GM21529 (cell line): ENCODE measurements around the gene WBP1.
A peak's percentile ranks its signal among the peaks of the same experiment; 100 is the strongest.
"Not testable (repeated sequence)": the region's sequence is repeated elsewhere in the genome, so short reads cannot be mapped to it uniquely, and the experiment has no call there.

Source experiments
- ATAC-seq: cut with Tn5 transposase; IDR thresholded peaks from one replicate; pipeline ENCODE4 v1.9.1; 2021; ENCODE audit not compliant: unreplicated experiment

WBP1 gene

DNA sequence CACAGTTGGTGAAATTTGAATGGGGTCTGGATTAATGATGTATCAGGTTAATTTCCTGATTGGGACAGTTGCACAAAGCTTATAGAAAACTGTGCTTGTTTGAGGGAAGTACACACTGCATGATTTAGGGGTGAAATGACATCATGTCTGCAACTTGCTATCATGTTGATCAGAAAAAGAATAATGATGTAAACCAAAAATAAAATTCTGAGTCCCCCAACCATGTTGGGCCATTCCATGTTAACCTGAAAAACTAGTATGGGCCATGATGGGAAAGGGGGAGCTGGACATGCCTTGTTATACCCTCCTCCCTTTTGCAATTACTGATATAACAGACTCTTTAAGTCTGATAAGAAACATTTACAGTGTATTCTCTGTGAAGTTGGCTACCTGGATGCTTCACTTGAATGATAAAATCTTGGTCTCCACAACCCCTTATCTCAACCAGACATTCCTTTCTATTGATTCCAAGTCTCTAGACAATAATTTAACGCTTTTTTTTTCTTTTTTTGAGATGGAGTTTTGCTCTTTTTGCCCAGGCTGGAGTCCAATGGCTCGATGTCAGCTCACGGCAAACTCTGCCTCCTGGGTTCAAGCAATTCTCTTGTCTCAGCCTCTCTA lies 7.6 kb upstream of the WBP1 start:
- no peak for ATAC-seq

DNA sequence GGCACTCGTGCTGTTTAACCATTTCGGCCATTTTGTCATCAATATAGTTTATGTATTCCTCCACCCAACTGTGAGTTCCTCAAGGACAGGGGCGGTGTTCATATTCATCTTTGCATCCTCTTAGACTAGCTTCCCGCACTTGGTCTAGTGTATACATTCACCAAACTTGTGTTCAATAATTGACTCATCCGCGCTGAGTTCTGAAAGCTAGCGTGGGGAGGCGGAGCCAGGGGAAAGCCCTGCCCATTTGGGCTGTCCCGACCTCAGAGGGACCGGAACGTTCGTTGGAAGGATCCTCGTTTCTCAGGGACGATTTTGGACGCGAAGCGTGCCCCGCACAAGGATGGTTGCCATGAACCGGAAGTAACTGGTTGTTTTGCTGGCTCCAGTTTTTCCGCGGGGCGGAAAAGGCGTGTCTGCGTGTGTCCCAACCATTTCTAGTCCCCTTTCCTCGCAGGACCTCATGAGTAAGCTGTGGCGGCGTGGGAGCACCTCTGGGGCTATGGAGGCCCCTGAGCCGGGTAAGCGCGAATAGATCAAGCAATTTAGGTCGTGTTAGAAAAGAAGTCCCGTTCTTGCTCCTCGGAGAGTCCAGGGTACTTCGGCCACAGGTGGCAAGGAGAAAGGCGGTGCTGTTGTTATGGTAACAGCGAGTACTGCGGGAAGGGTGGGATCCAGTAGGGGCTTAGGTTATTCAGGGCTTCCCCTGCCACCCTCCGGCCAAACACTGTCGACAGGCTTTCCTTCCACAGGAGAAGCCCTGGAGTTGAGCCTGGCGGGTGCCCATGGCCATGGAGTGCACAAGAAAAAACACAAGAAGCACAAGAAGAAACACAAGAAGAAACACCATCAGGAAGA lies 3.4 kb upstream of the WBP1 start, which contains the start of gene INO80B:
Gene INO80B, plus strand, starts transcription at position 434 of the 858 bp plus-strand sequence. Its CDS starts 30 bp downstream, at position 464.
- peak; percentile 36 for ATAC-seq

DNA sequence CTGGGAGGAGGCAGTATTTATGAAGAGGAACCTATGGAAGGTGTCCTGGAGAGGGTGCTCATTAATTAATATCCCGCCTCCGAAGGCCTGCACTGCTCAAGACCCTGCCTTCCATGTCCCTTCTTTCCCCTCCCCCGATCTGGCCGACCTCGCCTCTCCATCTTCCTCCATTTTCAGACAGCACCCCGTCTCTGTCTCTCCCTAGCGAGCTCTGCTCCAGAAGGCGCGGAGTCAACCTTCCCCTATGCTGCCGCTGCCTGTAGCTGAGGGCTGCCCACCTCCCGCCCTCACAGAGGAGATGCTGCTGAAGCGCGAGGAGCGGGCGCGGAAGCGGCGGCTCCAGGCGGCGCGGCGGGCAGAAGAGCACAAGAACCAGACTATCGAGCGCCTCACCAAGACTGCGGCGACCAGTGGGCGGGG lies 1.1 kb upstream of the WBP1 start:
- ATAC-seq: no peak

GRCh38 chr2:74457549-74458131 lies 598 bp upstream of the WBP1 start:
- ATAC-seq: peak; percentile 34

- no peak for ATAC-seq
Measured at GRCh38 chr2:74458938-74459363, 713 bp downstream of the WBP1 start.

GRCh38 chr2:74459503-74460118 lies 1.4 kb downstream of the WBP1 start:
- ATAC-seq: not testable (repeated sequence)

DNA sequence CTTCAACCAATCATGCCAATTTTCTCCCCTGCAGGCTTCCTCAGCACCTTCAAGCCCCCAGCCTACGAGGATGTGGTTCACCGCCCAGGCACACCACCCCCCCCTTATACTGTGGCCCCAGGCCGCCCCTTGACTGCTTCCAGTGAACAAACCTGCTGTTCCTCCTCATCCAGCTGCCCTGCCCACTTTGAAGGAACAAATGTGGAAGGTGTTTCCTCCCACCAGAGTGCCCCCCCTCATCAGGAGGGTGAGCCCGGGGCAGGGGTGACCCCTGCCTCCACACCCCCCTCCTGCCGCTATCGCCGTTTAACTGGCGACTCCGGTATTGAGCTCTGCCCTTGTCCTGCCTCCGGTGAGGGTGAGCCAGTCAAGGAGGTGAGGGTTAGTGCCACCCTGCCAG lies 1.9 kb downstream of the WBP1 start:
- not testable (repeated sequence) for ATAC-seq

- no peak for ATAC-seq
Measured at GRCh38 chr2:74461187-74462053, 3.2 kb downstream of the WBP1 start.

DNA sequence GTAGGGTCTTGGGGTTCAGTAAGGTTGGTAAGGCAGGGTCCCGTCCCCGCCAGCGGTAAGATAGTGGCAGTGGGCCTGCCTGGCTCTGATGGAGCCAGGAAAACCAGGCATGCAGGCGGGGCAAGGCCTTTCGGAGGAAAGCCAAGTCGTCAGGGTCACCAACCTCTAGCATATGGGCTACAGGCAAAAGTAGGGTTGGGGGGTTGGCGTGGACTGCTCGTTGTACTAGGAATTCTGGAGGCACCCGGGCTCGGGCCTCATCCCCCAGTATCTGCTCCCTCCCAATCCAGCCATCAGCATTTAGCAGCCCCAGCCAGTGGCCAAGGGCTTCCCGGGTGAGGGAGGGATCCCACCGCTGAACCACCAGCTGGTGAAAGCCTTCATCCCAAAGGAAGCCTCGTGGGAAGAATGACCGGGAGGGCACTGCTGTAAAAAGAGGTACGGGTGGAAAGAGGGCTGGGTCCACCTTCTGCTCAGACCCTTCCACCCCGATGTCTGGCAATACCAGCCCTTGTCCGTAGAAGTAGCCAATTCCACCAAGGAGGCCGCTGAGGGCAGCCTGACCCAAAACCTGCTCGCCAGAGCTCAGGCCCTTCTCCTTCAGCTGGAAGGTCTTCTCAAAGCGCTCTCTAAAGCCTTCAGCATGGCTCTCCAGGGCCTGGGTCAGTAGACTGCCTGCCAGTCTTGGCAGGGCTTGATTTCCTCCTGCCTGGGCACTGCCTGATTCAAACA lies 4.0 kb downstream of the WBP1 start:
- no peak for ATAC-seq

DNA sequence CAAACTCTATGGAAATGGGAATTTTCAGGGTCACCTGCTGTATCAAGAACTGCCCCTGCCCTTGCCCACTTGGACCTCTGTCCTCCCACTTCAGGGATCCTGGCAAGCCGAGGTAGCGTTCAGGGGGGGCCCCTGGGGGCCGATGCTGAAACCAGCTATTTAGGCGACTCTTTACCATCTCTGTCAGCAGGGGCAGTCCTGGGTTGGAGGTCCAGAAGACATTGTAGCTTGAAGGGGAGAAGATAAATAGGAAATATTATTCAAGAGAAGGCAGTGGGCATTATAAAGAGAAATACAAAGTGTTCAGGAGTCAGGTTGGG lies 4.5 kb downstream of the WBP1 start:
- ATAC-seq: no peak

- ATAC-seq: peak; percentile 3
Measured at GRCh38 chr2:74464406-74464805, 6.2 kb downstream of the WBP1 start.

GRCh38 chr2:74470742-74471141 lies 12.5 kb downstream of the WBP1 start:
- ATAC-seq: not testable (repeated sequence)

DNA sequence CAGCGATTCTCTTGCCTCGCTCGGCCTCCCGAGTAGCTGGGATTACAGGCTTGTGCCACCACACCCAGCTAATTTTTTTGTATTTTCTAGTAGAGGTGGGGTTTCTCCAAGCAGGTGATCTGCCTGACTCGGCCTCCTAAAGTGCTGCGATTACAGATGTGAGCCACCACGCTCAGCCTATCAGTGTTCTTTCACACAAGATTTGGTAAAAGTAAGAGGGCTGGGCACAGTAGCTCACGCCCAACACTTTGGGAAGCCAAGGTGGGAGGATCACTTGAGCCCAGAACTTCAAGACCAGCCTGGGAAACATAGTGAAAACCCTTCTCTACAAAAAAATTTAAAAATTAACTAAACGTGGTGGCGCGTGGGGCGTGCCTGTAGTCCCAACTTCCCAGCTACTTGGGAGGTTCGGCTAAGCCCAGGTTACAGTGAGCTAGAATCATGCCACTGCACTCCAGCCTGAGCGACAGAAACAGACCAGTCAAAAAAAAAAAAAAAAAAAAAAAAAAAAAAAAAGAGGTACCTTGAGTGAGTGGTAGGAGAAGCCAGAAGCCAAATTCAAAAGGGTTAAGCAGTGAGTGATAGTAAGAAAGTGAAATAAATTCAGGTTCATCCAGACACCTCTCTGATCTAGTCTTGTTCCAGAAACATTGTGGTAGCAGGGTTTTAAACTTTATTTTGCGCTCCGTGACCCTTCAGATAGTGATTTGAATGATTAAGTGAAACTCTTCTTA lies 13.3 kb downstream of the WBP1 start:
- no peak for ATAC-seq

GRCh38 chr2:74472086-74472944 lies 14.1 kb downstream of the WBP1 start, which contains the start of gene MRPL53:
Gene MRPL53 (minus strand): TSS chr2:74472680. CDS start chr2:74472660, 20 bp downstream.
- peak; percentile 89 for ATAC-seq

- no peak for ATAC-seq
Measured at GRCh38 chr2:74472945-74473258, 14.7 kb downstream of the WBP1 start.

DNA sequence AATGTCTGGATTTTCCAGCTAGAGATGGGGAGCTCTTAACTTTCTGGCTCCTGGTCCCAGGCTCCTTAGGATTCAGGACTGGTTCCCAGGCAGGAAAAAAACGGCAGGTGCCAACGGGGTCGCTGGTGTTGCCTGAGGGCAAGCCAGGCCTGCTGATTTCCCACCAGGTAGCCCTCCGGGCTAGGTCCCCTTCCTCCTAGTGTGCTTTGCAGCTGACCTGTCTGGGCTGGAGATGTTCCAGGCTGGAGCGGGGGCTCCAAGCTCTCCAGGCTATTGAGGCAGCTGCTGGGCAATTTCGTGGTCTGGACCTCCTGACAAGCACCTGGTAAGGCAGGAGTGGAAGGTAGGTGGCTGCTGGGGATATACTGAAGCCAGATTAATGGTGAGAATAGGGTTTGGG lies 16.2 kb downstream of the WBP1 start:
- ATAC-seq: no peak

DNA sequence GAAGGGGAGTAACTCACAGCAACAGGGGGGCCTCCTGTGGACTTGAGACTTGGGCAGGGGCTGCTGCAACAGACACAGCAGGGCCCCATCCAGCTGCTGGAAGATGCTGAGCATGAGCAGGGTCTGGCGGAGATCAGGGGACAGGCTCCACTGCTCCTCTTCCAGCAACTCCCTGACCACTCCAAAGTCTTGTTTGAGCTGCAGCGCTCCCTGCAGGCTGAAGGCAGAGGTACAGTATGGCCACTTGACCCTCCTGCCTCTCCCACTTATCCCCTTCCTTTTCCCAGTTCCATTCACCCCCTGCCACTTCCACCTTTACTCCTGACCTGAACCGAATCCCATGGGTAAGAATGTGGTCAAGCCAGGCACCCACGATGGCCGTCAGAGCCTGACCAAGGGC lies 16.7 kb downstream of the WBP1 start:
- no peak for ATAC-seq

DNA sequence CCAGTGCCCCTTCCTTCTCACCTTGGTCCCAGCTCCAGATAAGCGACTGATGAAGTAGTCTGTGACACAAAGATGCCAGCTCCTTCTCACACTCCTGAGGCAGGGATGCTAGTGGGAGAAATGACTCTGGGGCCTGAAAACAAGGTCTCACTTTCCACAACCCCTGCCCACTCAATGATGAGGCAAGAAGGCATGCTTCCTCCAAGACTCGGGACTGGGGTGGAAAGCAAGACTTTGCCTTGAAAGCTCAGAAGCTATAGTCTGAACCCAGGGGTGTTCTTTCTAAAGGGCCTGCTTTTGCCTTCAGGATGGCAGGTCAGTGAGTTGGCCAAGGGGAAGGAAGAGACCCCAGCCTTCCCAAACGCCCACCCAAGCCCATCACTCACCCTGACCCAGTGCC lies 23.2 kb downstream of the WBP1 start:
- ATAC-seq: no peak
